Left renal cortex interstitium (tissue), 4 donors: ENCODE data around the gene KRTAP16-1. TPM values are rescaled to one million over a fixed set of nuclear protein-coding genes. Genes with fewer than 3 reads are reported as not detected.

Source experiments
- polyA plus RNA-seq, 4 donors: library from polyadenylated mRNA; unstranded; fragments of 120-200 nt; gene quantifications; one replicate each; pipeline ENCODE4 v1.2.1, GENCODE V29; 2013; ENCODE audit not compliant: insufficient read length in 4 of 4

KRTAP16-1 gene
- polyA plus RNA-seq, 4 donors = not detected

Other genes with a start within 250 kb of the KRTAP16-1 start
- gene KRTAP2-3, start 249.2 kb downstream of the KRTAP16-1 start, polyA plus RNA-seq = not detected
- gene KRTAP2-4, start 243.4 kb downstream of the KRTAP16-1 start, polyA plus RNA-seq = not detected
- gene KRTAP4-7, start 225.2 kb downstream of the KRTAP16-1 start, polyA plus RNA-seq = not detected
- gene KRTAP4-8, start 211.2 kb downstream of the KRTAP16-1 start, polyA plus RNA-seq = not detected
- not detected for gene KRTAP4-16, start 207.1 kb downstream of the KRTAP16-1 start, polyA plus RNA-seq
- gene KRTAP4-9, start 203.9 kb downstream of the KRTAP16-1 start, polyA plus RNA-seq = not detected
- not detected for gene KRTAP4-11, start 190.9 kb downstream of the KRTAP16-1 start, polyA plus RNA-seq
- gene KRTAP4-12, start 185.1 kb downstream of the KRTAP16-1 start, polyA plus RNA-seq = not detected
- gene KRTAP4-6, start 168.8 kb downstream of the KRTAP16-1 start, polyA plus RNA-seq = not detected
- not detected for gene KRTAP4-5, start 159.5 kb downstream of the KRTAP16-1 start, polyA plus RNA-seq
- gene KRTAP4-4, start 148.6 kb downstream of the KRTAP16-1 start, polyA plus RNA-seq = not detected
- not detected for gene KRTAP4-3, start 141.1 kb downstream of the KRTAP16-1 start, polyA plus RNA-seq
- gene KRTAP4-2, start 131.1 kb downstream of the KRTAP16-1 start, polyA plus RNA-seq = not detected
- not detected for gene KRTAP4-1, start 124.4 kb downstream of the KRTAP16-1 start, polyA plus RNA-seq
- gene KRTAP9-1, start 119.4 kb downstream of the KRTAP16-1 start, polyA plus RNA-seq = not detected
- gene KRTAP9-2, start 82.7 kb downstream of the KRTAP16-1 start, polyA plus RNA-seq = not detected
- gene KRTAP9-3, start 76.9 kb downstream of the KRTAP16-1 start, polyA plus RNA-seq = not detected
- gene KRTAP9-8, start 71.3 kb downstream of the KRTAP16-1 start, polyA plus RNA-seq = not detected
- gene KRTAP9-4, start 59.6 kb downstream of the KRTAP16-1 start, polyA plus RNA-seq = not detected
- not detected for gene KRTAP9-9, start 53.9 kb downstream of the KRTAP16-1 start, polyA plus RNA-seq
- gene KRTAP9-6, start 43.9 kb downstream of the KRTAP16-1 start, polyA plus RNA-seq = under 1 TPM in 3 of 4 donors, not detected in 1; 0.09 to 0.14 (median 0.10) TPM
- gene KRTAP9-7, start 33.6 kb downstream of the KRTAP16-1 start, polyA plus RNA-seq = not detected
- not detected for gene KRTAP29-1, start 6.5 kb downstream of the KRTAP16-1 start, polyA plus RNA-seq
- gene KRTAP17-1, start 6.4 kb upstream of the KRTAP16-1 start, polyA plus RNA-seq = not detected
- gene KRT33A, start 41.5 kb upstream of the KRTAP16-1 start, polyA plus RNA-seq = not detected
- gene KRT33B, start 60.5 kb upstream of the KRTAP16-1 start, polyA plus RNA-seq = not detected
- gene KRT34, start 73.0 kb upstream of the KRTAP16-1 start, polyA plus RNA-seq = not detected
- gene KRT31, start 88.3 kb upstream of the KRTAP16-1 start, polyA plus RNA-seq = not detected
- not detected for gene KRT37, start 115.3 kb upstream of the KRTAP16-1 start, polyA plus RNA-seq
- not detected for gene KRT38, start 131.7 kb upstream of the KRTAP16-1 start, polyA plus RNA-seq
- not detected for gene KRT32, start 158.1 kb upstream of the KRTAP16-1 start, polyA plus RNA-seq
- under 1 TPM in 2 of 4 donors, not detected in 2; 0.10 to 0.14 TPM for gene KRT35, start 171.8 kb upstream of the KRTAP16-1 start, polyA plus RNA-seq
- not detected for gene KRT36, start 180.6 kb upstream of the KRTAP16-1 start, polyA plus RNA-seq
- under 1 TPM; 0.31 to 0.93 (median 0.40) TPM for gene KRT13, start 196.3 kb upstream of the KRTAP16-1 start, polyA plus RNA-seq
- 1 to 10 TPM in 2 of 4 donors, under 1 TPM in 2; 0.49 to 2.6 (median 1.2) TPM for gene KRT15, start 209.6 kb upstream of the KRTAP16-1 start, polyA plus RNA-seq
- gene KRT19, start 219.0 kb upstream of the KRTAP16-1 start, polyA plus RNA-seq = 100 to 1,000 TPM; 165 to 257 (median 212) TPM